Spleen (tissue), 11 donors: ENCODE data around the gene NSMCE4A. TPM values are rescaled to one million over a fixed set of nuclear protein-coding genes. Genes with fewer than 3 reads are reported as not detected.
"Not testable (repeated sequence)": the region's sequence is repeated elsewhere in the genome, so short reads cannot be mapped to it uniquely, and the experiment has no call there.

Experiments used
- DNase-seq: peaks from one replicate; pipeline ENCODE4 v3.0.0-alpha.2; 2020
- H3K27ac ChIP-seq, 8 donors: fragments of 200-600 bp; sonication (generic) in 7 of 8; 1 replicate in 4 of 8; 2 replicates in 4 of 8; pipeline versions ENCODE4 v1.5.0 to v1.8.0; 2016 to 2021; ENCODE audit warnings: inconsistent platforms in 4 of 8, mild to moderate bottlenecking in 4 of 8, moderate library complexity in 1 of 8
- H3K27me3 ChIP-seq, 7 donors: fragments of 200-600 bp; sonication (generic) in 6 of 7; replicated peaks in 1 of 7; 1 replicate in 4 of 7; 2 replicates in 3 of 7; pipeline versions ENCODE4 v1.5.0 to v1.8.0; 2016 to 2021; ENCODE audit warnings: inconsistent platforms in 3 of 7, mild to moderate bottlenecking in 1 of 7
- H3K36me3 ChIP-seq, 6 donors: fragments of 200-600 bp; sonication (generic) in 5 of 6; 1 replicate in 4 of 6; 2 replicates in 2 of 6; pipeline versions ENCODE4 v1.5.0 to v1.8.0; 2016 to 2021; ENCODE audit warnings: inconsistent platforms in 2 of 6
- H3K4me1 ChIP-seq, 6 donors: fragments of 200-600 bp; sonication (generic) in 5 of 6; 1 replicate in 3 of 6; 2 replicates in 3 of 6; pipeline versions ENCODE4 v1.5.0 to v1.8.0; 2016 to 2021; ENCODE audit warnings: inconsistent platforms in 3 of 6
- H3K4me3 ChIP-seq, 8 donors: fragments of 200-600 bp; sonication (generic) in 7 of 8; 1 replicate in 4 of 8; 2 replicates in 4 of 8; pipeline versions ENCODE4 v1.5.0 to v1.8.0; 2016 to 2021; ENCODE audit warnings: inconsistent platforms in 4 of 8, mild to moderate bottlenecking in 4 of 8, moderate library complexity in 2 of 8
- H3K9me3 ChIP-seq, 8 donors: fragments of 200-600 bp; sonication (generic) in 7 of 8; 1 replicate in 4 of 8; 2 replicates in 4 of 8; pipeline versions ENCODE4 v1.5.0 to v1.8.0; 2016 to 2021; ENCODE audit warnings: inconsistent platforms in 4 of 8
- POLR2A ChIP-seq, 3 donors: fragments of 450-650 bp; IDR thresholded peaks; one replicate each; pipeline ENCODE4 v1.5.1; 2017; ENCODE audit warnings: antibody characterized with exemption in 3 of 3, mild to moderate bottlenecking in 1 of 3
- POLR2AphosphoS5 ChIP-seq, 3 donors: sonication (generic); formaldehyde crosslinking; IDR thresholded peaks; one replicate each; pipeline ENCODE4 v1.5.1; 2017; ENCODE audit warnings: antibody characterized with exemption in 3 of 3
- WGBS, 5 donors: extraction: QIAGEN DNeasy Blood & Tissue Kit in 3 of 5; methylation state at CpG; one replicate each; pipeline versions ENCODE4 v1.1.5 to v1.1.7; 2013 to 2018; 5-methylcytosine and 5-hydroxymethylcytosine counted together
- intact Hi-C: fragments of 100-400 bp; cut with DNase I; formaldehyde crosslinking; loops from one replicate; pipeline ENCODE4 v1.15.0; 2023; ENCODE audit warnings: low total_unique reads
- polyA plus RNA-seq, 3 donors: library from polyadenylated mRNA; stranded (reverse); fragments of 200-250 nt; gene quantifications; one replicate each; pipeline ENCODE4 v1.2.1, GENCODE V29; 2013
- total RNA-seq, 7 donors: library from RNA; depleted of rRNA in 3 of 7; stranded (reverse); fragments of >200 nt in 3 of 7; fragmentation: NEBNext Ultra II Directional in 4 of 7; extraction: Animal tissue kit (Norgen Biotek cat#: 25700) in 4 of 7; gene quantifications; one replicate each; pipeline versions ENCODE4 v1.1.0 to v1.2.1, GENCODE V29; 2016 to 2021
- TF ChIP-seq, protein P1 (sequence below), 11 experiments: fragments of 200-600 bp in 7 of 11; fragments of 450-650 bp in 4 of 11; sonication (generic) in 4 of 11; IDR thresholded peaks in 8 of 11; conservative IDR thresholded peaks in 3 of 11; 1 replicate in 7 of 11; 2 replicates in 4 of 11; pipeline versions ENCODE4 v1.4.0 to v1.8.0; 2016 to 2021; ENCODE audit warnings: antibody characterized with exemption in 11 of 11, inconsistent platforms in 4 of 11, mild to moderate bottlenecking in 1 of 11
- donor health status: healthy with polysubstance abuse.
- donor health status: DM: no; HTN: no; CAD: no; lungs with moderate emphysema.
- donor health status: DM: no; HTN: no; CAD: no.
- donor health status: Bipolar disorder and iron deficiency.
- donor health status: healthy.
- donor health status: DM: no; HTN: no; CAD: no.
- donor health status: DM: yes; HTN: yes; CAD: no.

Gene NSMCE4A
- total and polyA plus RNA-seq, 10 donors: 49.5 to 121 (median 70.9) TPM

- 88 to 98% (median 94%) methylated on average over 4 of the region's 4 CpGs for WGBS, 5 donors
- Histone ChIP-seq H3K36me3 (no peaks in the 10 kb centered on the region), H3K27me3 (peaks cover 0 to 6% (median 0%) of the 10 kb centered on the region in 7 donors), H3K4me1 (no peaks in the 10 kb centered on the region), H3K27ac (no peak overlapping the region), H3K4me3 (no peak overlapping the region), H3K9me3 (peaks cover 0 to 45% (median 38%) of the 10 kb centered on the region in 8 donors)
- no peak for DNase-seq
- intact Hi-C loops: no loop called here
- TF ChIP-seq, protein P1, sequence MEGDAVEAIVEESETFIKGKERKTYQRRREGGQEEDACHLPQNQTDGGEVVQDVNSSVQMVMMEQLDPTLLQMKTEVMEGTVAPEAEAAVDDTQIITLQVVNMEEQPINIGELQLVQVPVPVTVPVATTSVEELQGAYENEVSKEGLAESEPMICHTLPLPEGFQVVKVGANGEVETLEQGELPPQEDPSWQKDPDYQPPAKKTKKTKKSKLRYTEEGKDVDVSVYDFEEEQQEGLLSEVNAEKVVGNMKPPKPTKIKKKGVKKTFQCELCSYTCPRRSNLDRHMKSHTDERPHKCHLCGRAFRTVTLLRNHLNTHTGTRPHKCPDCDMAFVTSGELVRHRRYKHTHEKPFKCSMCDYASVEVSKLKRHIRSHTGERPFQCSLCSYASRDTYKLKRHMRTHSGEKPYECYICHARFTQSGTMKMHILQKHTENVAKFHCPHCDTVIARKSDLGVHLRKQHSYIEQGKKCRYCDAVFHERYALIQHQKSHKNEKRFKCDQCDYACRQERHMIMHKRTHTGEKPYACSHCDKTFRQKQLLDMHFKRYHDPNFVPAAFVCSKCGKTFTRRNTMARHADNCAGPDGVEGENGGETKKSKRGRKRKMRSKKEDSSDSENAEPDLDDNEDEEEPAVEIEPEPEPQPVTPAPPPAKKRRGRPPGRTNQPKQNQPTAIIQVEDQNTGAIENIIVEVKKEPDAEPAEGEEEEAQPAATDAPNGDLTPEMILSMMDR (IDR thresholded peaks at IDR 0.05 in 8 of 11, conservative IDR thresholded peaks at IDR 0.05 in 3 of 11): no peak
- TF ChIP-seq POLR2A (IDR thresholded peaks at IDR 0.05) (no peak), POLR2AphosphoS5 (IDR thresholded peaks at IDR 0.05) (no peak)
These were observed 24.3 kb upstream of the NSMCE4A start for GRCh38 chr10:121999301-121999700.

DNA sequence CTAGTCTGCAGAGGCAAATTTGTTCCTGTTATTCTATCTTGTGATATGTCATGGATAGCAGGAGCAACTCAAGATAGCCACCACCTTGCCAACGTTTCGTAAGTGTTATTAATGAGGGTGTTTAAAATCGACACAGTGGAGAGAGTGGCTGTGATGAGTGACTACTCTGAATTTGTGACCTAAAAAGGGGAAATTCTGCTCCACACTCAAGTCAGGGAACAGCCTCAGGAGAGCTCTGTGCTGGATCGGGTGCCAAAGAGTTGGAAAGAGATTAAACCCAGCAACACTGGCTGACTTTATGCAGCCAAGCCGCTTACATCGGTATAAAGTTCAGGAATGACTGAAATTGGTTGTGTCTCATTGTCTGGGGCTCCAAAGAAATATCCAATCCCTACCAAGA lies 23.4 kb upstream of the NSMCE4A start:
- Histone ChIP-seq H3K9me3 (peaks cover 0 to 40% (median 34%) of the 10 kb centered on the region in 8 donors), H3K4me3 (no peak overlapping the region), H3K27me3 (peaks cover 0 to 6% (median 0%) of the 10 kb centered on the region in 7 donors), H3K4me1 (no peaks in the 10 kb centered on the region), H3K36me3 (no peaks in the 10 kb centered on the region), H3K27ac (no peak overlapping the region)
- intact Hi-C loops: no loop called here
- no peak for DNase-seq
- 75 to 86% (median 79%) methylated on average over 6 of the region's 6 CpGs for WGBS, 5 donors
- TF ChIP-seq POLR2AphosphoS5 (IDR thresholded peaks at IDR 0.05) (no peak), POLR2A (IDR thresholded peaks at IDR 0.05) (no peak)
- TF ChIP-seq, protein P1 (IDR thresholded peaks at IDR 0.05 in 8 of 11, conservative IDR thresholded peaks at IDR 0.05 in 3 of 11): no peak

DNA sequence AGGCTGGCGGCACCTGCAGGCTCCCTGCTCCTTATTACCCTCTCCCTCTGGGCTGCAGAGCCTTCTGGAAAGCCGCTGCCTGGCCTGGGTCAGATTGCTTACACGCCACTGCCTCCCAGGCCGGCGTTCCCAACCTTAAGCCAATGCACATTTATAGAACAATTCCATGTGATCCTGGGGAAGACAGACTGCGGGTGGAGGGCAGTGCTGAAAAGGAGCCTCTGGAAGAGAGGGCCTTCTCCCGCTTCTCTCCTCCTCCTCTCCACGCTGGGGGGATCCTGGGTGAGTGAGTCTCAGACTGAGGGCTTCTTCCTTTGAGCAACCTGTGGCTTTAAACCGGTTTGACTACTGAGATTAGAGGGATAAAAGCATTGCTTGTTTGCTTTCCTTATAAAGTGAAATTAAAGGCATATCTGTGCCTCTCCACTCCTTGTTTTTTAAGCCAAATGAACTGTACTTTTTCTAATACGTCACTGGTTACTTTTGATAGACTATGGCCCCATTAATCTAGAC lies 19.5 kb upstream of the NSMCE4A start:
- Histone ChIP-seq H3K9me3 (peaks cover 0 to 1% (median 0%) of the 10 kb centered on the region in 8 donors), H3K27ac (no peak overlapping the region), H3K27me3 (peaks cover 0 to 6% (median 0%) of the 10 kb centered on the region in 7 donors), H3K4me1 (peaks cover 0 to 6% (median 0%) of the 10 kb centered on the region in 6 donors), H3K4me3 (no peak overlapping the region), H3K36me3 (no peaks in the 10 kb centered on the region)
- no peak for DNase-seq
- intact Hi-C loops: no loop called here
- TF ChIP-seq, protein P1 (IDR thresholded peaks at IDR 0.05 in 8 of 11, conservative IDR thresholded peaks at IDR 0.05 in 3 of 11): no peak
- no peak for TF ChIP-seq POLR2AphosphoS5 (IDR thresholded peaks at IDR 0.05)
- no peak for TF ChIP-seq POLR2A (IDR thresholded peaks at IDR 0.05)
- WGBS, 5 donors: 48 to 61% (median 57%) methylated on average over 10 of the region's 10 CpGs

- H3K36me3 ChIP-seq, H3K4me3 ChIP-seq, H3K4me1 ChIP-seq, H3K27me3 ChIP-seq, H3K27ac ChIP-seq, H3K9me3 ChIP-seq, intact Hi-C loops, DNase-seq: not testable (repeated sequence)
- WGBS, 5 donors: 82 to 89% (median 88%) methylated on average over 4 of the region's 4 CpGs
These were observed 16.7 kb upstream of the NSMCE4A start for GRCh38 chr10:121991727-121992126.
